ENCODE results near the gene SPOCK1.
"Not testable (repeated sequence)": the region's sequence is repeated elsewhere in the genome, so short reads cannot be mapped to it uniquely, and the experiment has no call there.

Gene SPOCK1

GRCh38 chr5:137393196-137393993, 105.7 kb downstream of the SPOCK1 start:
- DNase-seq: no peak

- no peak for DNase-seq
Measured at GRCh38 chr5:137392261-137392660, 106.9 kb downstream of the SPOCK1 start.

- DNase-seq: not testable (repeated sequence)
Measured at GRCh38 chr5:137391044-137391443, 108.1 kb downstream of the SPOCK1 start.

GRCh38 chr5:137389042-137389441, 110.1 kb downstream of the SPOCK1 start:
- DNase-seq: no peak

GRCh38 chr5:137385064-137385463, 114.1 kb downstream of the SPOCK1 start:
- DNase-seq: no peak

- no peak for DNase-seq
Measured at GRCh38 chr5:137383909-137384308, 115.2 kb downstream of the SPOCK1 start.

- DNase-seq: no peak
Measured at GRCh38 chr5:137381555-137381954, 117.6 kb downstream of the SPOCK1 start.

- no peak for DNase-seq
Measured at GRCh38 chr5:137379555-137380286, 119.4 kb downstream of the SPOCK1 start.

- DNase-seq: no peak
Measured at GRCh38 chr5:137375741-137376526, 123.2 kb downstream of the SPOCK1 start.

- peak; percentile 24 for DNase-seq
Measured at GRCh38 chr5:137374110-137374714, 124.9 kb downstream of the SPOCK1 start.

- no peak for DNase-seq
Measured at GRCh38 chr5:137372773-137373160, 126.4 kb downstream of the SPOCK1 start.

GRCh38 chr5:137372016-137372772, 126.9 kb downstream of the SPOCK1 start:
- no peak for DNase-seq

- no peak for DNase-seq
Measured at GRCh38 chr5:137370096-137371071, 128.7 kb downstream of the SPOCK1 start.

- DNase-seq: no peak
Measured at GRCh38 chr5:137368651-137369050, 130.5 kb downstream of the SPOCK1 start.

- no peak for DNase-seq
Measured at GRCh38 chr5:137367951-137368350, 131.2 kb downstream of the SPOCK1 start.

GRCh38 chr5:137366526-137366925, 132.6 kb downstream of the SPOCK1 start:
- no peak for DNase-seq

- no peak for DNase-seq
Measured at GRCh38 chr5:137365126-137365865, 133.8 kb downstream of the SPOCK1 start.

- no peak for DNase-seq
Measured at GRCh38 chr5:137361280-137361679, 137.8 kb downstream of the SPOCK1 start.

- no peak for DNase-seq
Measured at GRCh38 chr5:137360607-137361006, 138.5 kb downstream of the SPOCK1 start.

GRCh38 chr5:137359941-137360340, 139.2 kb downstream of the SPOCK1 start:
- no peak for DNase-seq
